GM21576 (cell line): ENCODE measurements around the gene MROH7.

Source experiments
- ATAC-seq: cut with Tn5 transposase; IDR thresholded peaks from one replicate; pipeline ENCODE4 v1.9.1; 2021; ENCODE audit warnings: mild to moderate bottlenecking, moderate library complexity; ENCODE audit not compliant: unreplicated experiment

The MROH7 gene

GRCh38 chr1:54640863-54641836 is at the start of gene MROH7:
TSS of gene MROH7 (plus strand) at chr1:54641786. CDS start at chr1:54652927, 11,141 bp downstream.
- ATAC-seq = no peak

- ATAC-seq = no peak
These were observed 47.9 kb upstream of the MROH7 start for GRCh38 chr1:54593571-54594160.

GRCh38 chr1:54594463-54594862 is 47.1 kb upstream of the MROH7 start:
- no peak for ATAC-seq

GRCh38 chr1:54595956-54596498 is 45.6 kb upstream of the MROH7 start:
- no peak for ATAC-seq

GRCh38 chr1:54596756-54597155 is 44.8 kb upstream of the MROH7 start:
- no peak for ATAC-seq

- no peak for ATAC-seq
These were observed 44.0 kb upstream of the MROH7 start for GRCh38 chr1:54597455-54598030.

GRCh38 chr1:54599211-54599823 is 42.3 kb upstream of the MROH7 start:
- ATAC-seq = no peak

GRCh38 chr1:54600947-54601721 is 40.5 kb upstream of the MROH7 start:
- no peak for ATAC-seq

- no peak for ATAC-seq
These were observed 39.9 kb upstream of the MROH7 start for GRCh38 chr1:54601730-54602129.

GRCh38 chr1:54602554-54602953 is 39.0 kb upstream of the MROH7 start:
- no peak for ATAC-seq

GRCh38 chr1:54603241-54603640 is 38.3 kb upstream of the MROH7 start:
- no peak for ATAC-seq

GRCh38 chr1:54604051-54604450 is 37.5 kb upstream of the MROH7 start:
- ATAC-seq = no peak

GRCh38 chr1:54604572-54605370 is 36.8 kb upstream of the MROH7 start:
- no peak for ATAC-seq

- ATAC-seq = no peak
These were observed 35.2 kb upstream of the MROH7 start for GRCh38 chr1:54606096-54606989.

GRCh38 chr1:54606990-54607325 is 34.6 kb upstream of the MROH7 start:
- no peak for ATAC-seq

- ATAC-seq = no peak
These were observed 33.6 kb upstream of the MROH7 start for GRCh38 chr1:54607821-54608565.

GRCh38 chr1:54608566-54609230 is 32.9 kb upstream of the MROH7 start:
- ATAC-seq = no peak
